ENCODE data around the gene SELENOI.

DNA sequence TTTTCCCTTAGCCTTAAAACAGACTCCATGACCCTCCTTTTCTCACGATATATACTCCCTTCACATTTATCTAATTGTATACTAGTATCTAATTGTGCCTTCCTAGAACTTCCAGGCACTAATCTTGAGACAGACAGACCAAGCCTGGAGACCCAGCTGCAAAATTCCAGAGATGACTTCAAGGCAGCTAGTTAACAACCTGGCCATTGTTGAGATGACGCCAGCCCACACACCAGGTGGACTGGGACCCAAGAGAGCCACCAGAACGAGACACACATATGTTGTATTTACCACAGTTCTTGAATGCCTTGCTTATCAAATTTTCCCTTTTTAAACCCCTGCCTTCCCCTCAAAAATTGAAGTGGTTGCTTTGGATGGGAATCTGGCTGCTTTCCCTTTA is 48.9 kb upstream of the SELENOI start:
- TF ChIP-seq POLR2AphosphoS5 (IDR thresholded peaks at IDR 0.05; ENCODE audit: borderline replicate concordance, low read depth, low read length) (no peak), FOXP2 (optimal IDR thresholded peaks at IDR 0.05; ENCODE audit: control extremely low read depth, extremely low read length, insufficient read depth) (no peak), EZH2 (IDR thresholded peaks at IDR 0.05) (no peak)

Data from SK-N-MC (cell line).